Measurements from ENCODE around the gene SNX22.

SNX22 gene

DNA sequence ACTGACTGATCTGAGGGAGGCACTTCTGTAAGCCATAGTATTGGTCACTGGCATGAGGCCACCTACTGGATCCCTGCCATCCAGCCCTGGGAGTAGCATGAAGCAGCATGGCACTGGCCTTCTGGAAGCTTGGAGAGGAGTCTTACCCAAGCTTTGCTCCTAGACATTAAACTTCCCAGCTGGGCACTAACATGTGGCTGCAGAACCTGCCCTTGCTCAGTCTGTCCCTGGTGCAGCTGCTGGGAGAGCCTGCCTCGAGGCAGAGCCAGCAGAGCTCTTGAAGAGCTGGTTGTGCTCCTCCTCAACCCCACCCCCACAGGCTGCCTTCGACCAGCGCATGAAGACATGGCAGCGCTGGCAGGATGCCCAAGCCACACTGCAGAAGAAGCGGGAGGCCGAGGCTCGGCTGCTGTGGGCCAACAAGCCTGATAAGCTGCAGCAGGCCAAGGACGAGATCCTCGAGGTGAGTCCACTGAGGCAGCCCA, 17.1 kb upstream of the SNX22 start:
- DNase-seq (ENCODE audit: low spot score), result no peak

DNA sequence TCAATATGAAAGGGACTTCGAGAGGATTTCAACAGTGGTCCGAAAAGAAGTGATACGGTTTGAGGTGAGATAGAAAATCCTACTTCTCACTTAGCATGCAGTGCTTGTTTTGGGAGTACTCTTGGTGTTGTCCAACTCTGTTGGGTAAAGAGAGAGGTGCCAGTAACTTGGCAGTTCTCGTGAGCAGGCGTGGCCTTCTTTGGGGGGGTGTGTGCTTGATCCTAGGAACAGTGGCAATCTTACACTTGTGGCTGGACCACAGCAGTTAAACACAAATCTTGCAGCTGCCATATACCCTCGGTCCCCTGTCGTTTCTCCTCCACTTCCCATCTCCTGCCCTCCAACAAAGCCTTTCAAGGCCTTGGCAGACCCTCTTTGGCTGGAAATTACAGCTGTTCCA, 15.2 kb upstream of the SNX22 start:
- no peak for DNase-seq (ENCODE audit: low spot score)

DNA sequence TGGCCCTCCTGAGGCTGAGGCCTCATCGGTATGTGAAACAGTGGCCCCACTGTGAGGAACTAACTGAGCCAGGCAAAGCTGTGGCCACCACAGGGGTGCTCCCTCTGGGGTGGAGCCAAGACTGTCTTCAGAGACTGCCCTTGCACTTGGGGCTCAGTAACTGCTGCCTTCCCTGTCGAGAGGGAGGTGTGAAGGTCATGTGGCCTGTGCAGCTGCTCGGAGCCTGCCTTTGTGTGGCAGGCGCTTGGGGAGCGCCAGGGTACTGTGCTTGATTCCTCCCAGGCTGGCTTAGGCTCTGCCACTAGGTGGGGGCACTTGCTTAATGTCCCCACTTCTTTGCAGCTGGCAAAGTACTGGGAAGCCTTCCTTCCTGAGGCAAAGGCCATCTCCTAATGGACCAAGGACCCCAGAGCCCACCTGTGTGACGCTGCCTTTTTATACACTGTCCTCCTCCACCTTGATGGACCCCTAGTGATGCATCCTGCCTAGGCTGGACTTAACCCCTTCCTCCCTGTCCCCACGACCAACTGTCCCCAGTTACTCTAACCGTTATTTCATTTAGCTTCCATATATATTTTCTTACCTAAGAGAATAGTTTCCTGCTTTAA, 14.2 kb upstream of the SNX22 start:
- no peak for DNase-seq (ENCODE audit: low spot score)

GRCh38 chr15:64138331-64138941, 13.1 kb upstream of the SNX22 start:
- DNase-seq (ENCODE audit: low spot score), result no peak

DNA sequence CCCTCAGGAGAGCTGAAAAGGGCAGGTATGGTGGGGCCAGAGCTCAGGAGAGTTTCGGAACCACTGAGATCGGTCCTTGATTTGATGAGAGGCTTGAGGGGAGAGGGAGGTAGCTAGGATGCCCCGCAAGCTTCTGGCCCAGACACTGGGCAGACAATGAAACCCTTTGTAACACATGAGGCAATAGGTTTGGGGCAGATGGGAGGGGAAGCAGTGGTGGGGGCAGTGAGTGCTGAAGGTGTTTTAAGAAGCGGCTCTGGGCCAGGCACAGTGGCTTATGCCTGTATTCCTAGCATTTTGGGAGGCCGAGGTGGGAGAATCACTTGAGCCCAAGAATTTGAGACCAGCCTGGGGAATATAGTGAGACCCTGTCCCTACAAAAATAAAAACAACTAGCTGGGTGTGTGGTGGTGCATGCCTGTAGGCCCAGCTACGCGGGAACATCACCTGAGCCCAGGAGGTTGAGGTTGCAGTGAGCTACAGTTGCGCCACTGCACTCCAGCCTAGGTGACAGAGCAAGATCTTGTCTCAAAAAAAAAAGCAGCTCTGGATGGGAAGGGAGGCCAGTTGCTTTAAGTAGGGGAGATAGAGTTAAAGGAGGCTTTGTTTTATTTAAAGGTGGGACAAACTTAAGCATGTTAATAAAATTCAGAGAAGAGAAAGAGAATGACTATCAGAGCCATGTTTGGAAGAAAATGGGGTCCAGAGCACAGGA, 9.6 kb upstream of the SNX22 start:
- DNase-seq (ENCODE audit: low spot score), result no peak

DNA sequence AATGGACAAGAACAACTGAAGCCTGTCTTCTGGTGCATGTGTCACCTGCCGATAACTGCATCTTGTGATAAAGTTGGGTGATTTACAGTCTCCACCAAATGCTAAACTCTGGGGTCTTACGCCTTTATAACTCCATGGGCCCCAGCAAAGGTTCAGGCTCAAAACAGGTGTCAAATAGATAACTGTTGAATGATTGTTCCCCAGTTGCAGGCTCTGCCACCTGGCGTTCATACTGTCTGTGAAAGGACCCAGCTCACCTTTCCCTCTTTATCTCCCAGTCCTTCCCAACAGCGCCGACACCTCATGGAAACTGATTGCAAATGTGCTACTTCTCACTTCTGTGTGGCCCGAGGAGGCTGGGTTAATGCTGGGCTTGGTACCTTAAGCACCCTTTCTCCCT, 8.3 kb upstream of the SNX22 start:
- no peak for DNase-seq (ENCODE audit: low spot score)

DNA sequence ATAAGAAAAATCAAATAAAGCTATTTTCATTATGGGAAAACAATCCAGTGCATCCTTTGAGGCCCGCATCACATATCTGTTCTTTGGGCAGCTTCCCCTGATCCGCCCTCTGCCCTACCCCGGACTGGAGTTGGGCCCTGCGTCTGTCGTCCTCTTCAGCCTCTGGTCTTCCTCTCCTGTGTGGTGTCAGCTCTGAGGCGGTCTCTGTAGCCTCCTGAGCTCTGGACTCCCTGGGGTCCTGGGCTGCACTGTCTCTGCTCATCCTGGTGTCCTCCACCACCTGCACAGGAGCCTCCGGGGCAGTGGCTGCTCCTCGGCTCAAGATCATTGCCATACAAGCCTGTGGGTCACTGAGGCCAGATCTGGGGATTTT, 7.4 kb upstream of the SNX22 start:
- no peak for DNase-seq (ENCODE audit: low spot score)

- DNase-seq (ENCODE audit: low spot score), result peak; percentile 31
Measured at GRCh38 chr15:64144565-64145281, 6.8 kb upstream of the SNX22 start.

DNA sequence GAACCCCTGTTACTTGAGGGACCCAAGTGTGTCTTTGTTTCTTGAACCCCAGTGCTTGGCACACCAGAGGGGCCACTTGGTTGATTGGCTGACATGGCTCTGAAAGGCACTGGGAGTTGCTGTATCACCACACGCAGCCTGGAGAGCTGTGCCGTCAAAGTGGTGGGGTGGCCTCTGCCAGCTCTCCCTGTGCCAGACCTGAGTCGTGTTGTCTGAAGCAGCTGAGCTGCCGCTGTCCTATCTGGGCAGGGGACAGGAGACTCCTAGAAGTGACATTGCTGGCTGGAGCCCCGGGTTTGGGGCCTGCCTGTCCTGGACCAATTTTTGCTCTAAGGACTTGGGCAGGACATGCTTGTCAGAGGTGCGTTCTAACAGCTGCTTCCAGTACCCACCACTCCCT, 5.5 kb upstream of the SNX22 start:
- no peak for DNase-seq (ENCODE audit: low spot score)

DNA sequence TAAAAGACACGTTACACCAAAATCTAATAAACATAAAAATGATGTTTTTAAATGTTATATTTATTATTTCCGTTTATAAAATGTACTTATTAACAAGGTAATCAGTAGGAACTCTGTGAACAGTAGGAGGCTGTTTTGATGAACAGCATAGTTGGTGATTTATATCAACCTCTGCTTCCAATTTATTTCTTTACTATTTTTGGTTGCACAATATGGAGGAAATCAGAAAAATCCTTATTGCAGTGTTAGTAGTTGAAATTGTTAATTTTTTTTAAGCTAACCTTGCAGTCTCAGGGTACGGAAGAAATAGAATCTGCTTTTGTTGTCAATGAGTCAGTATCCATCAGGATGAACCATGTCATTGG, 5.0 kb upstream of the SNX22 start:
- no peak for DNase-seq (ENCODE audit: low spot score)

- no peak for DNase-seq (ENCODE audit: low spot score)
Measured at GRCh38 chr15:64146885-64147681, 4.4 kb upstream of the SNX22 start.

DNA sequence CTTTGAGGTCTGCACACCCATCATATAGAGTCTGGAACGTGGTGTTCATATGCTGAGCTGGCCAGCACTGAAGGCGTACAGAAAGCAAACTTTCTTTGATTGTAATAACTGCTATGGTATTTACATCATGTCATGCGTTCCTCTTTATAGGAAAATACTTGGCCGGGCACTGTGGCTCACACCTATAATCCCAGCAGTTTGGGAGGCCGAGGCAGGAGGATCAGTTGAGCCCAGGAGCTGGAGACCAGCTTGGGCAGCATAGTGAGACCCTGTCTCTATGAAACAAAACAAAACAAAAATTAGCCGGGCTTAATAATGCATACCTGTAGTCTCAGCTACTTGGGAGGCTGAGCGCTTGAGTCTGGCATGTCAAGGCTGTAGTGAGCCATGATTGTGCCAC, 3.4 kb upstream of the SNX22 start:
- no peak for DNase-seq (ENCODE audit: low spot score)

- no peak for DNase-seq (ENCODE audit: low spot score)
Measured at GRCh38 chr15:64148581-64148980, 3.0 kb upstream of the SNX22 start.

DNA sequence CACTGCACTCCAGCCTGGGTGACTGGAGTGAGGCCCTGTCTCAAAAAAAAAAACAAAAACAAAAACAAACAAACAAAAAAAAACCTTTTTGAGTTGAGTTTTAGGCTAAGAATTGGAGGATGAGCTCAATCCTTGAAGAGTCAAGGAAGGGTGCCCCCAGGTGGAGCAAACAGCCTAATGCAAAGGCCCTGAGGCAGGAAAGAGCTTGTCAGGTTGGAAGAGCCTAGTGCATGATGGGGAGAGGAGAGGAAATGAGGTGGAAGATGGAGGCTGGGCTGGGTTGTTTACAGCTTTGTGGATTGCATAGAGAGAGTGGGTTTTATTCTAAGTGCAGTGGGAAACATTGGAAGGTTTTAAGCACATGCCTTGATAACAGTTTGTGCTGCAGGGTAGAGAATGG, 2.1 kb upstream of the SNX22 start:
- DNase-seq (ENCODE audit: low spot score), result peak; percentile 31

GRCh38 chr15:64149893-64150578, 1.5 kb upstream of the SNX22 start:
- no peak for DNase-seq (ENCODE audit: low spot score)

- no peak for DNase-seq (ENCODE audit: low spot score)
Measured at GRCh38 chr15:64152507-64153387, 1.2 kb downstream of the SNX22 start.

- peak; percentile 87 for DNase-seq (ENCODE audit: low spot score)
Measured at GRCh38 chr15:64153480-64154367, 2.2 kb downstream of the SNX22 start.

DNA sequence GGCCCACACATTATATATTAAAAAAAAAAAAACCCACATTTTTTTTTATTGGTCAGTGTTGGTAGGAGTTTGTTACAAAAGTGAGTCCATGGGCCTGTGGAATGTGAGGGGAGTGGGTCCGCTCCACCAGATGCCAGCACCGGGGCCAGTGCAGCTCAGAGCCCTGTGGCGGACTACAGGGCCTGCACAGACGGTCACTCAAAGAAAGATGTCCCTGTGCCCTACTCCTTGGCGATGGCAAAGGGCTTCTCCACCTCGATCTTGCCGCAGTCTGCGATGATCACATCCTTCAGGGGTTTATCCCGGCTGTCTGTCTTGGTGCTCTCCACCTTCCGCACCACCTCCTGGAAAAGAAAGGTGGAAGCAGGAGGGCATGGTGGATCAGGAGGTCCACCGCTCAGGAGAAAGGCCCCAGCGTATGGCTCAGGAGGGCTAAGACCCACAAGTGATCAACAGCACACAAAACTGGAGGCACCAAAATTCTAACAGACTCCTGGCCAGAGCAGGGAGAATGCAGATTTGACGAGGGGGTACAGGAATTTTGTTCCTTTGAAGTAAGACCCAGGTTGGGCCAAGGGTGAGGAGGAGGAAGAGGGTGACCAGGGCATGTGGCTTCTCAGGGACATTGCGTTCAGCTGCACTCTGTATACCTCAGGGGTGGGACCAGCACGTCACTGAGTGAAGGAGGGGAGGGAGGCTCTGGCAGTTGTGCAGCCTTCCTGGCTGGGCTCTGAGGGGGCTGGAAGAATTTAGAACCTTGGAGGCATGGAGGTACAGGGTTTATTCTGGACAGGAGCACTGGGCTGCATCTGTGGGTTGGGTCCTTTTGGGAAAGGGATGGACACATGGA, 4.5 kb downstream of the SNX22 start:
- DNase-seq (ENCODE audit: low spot score), result no peak

Data from kidney tubule cell (primary cell).